Activated B cell treated with CpG ODN at 0.5 μM for 24 hours (primary cell): ENCODE measurements around the gene WDR35. TPM values are rescaled to one million over a fixed set of nuclear protein-coding genes. Genes with fewer than 3 reads are reported as not detected.

Experiments
- ATAC-seq: fragments of 200-7000 bp; cut with Tn5 transposase; one replicate; pipeline ENCODE4 v1.10.0; 2021; ENCODE audit warnings: low read depth, mild to moderate bottlenecking, moderate library complexity
- CTCF ChIA-PET: fragments of 350-600 bp; sonication (Branson Sonifier 250); formaldehyde crosslinking; loops from one replicate; lab custom pipeline; 2021; ENCODE audit warnings: antibody characterized with exemption; lab: Charles Lee
- POLR2A ChIA-PET: fragments of 350-600 bp; sonication (Branson Sonifier 250); formaldehyde crosslinking; loops from one replicate; lab custom pipeline; 2021; ENCODE audit warnings: antibody characterized with exemption; lab: Charles Lee
- DNase-seq: peaks from one replicate; pipeline ENCODE4 v3.0.0; 2022
- H3K27ac Mint-ChIP-seq: one replicate; pipeline ENCODE4 v1.8.0; 2020; ENCODE audit warnings: mixed read lengths
- H3K27me3 Mint-ChIP-seq: one replicate; pipeline ENCODE4 v1.8.0; 2021; ENCODE audit warnings: mixed read lengths
- H3K36me3 Mint-ChIP-seq: one replicate; pipeline ENCODE4 v1.8.0; 2021; ENCODE audit warnings: low read depth, mixed read lengths
- H3K4me1 Mint-ChIP-seq: one replicate; pipeline ENCODE4 v1.8.0; 2021; ENCODE audit warnings: mixed read lengths
- H3K4me3 Mint-ChIP-seq: one replicate; pipeline ENCODE4 v1.8.0; 2020; ENCODE audit warnings: mild to moderate bottlenecking, mixed read lengths
- H3K9me3 Mint-ChIP-seq: one replicate; pipeline ENCODE4 v1.8.0; 2020; ENCODE audit warnings: mixed read lengths
- intact Hi-C: fragments of 100-400 bp; cut with micrococcal nuclease; formaldehyde crosslinking; loops from one replicate; pipeline ENCODE4 v1.15.1; 2024
- total RNA-seq: library from RNA; stranded (reverse); gene quantifications from 2 replicates; pipeline ENCODE4 v1.2.3, GENCODE V29; 2022
- TF ChIP-seq, protein P1 (sequence below): fragments of 200-600 bp; IDR thresholded peaks from one replicate; pipeline ENCODE4 v1.8.0; 2022; ENCODE audit warnings: antibody characterized with exemption, mild to moderate bottlenecking

Gene WDR35
- total RNA-seq, 1 donor from 2014 or later, result 8.2 TPM

DNA sequence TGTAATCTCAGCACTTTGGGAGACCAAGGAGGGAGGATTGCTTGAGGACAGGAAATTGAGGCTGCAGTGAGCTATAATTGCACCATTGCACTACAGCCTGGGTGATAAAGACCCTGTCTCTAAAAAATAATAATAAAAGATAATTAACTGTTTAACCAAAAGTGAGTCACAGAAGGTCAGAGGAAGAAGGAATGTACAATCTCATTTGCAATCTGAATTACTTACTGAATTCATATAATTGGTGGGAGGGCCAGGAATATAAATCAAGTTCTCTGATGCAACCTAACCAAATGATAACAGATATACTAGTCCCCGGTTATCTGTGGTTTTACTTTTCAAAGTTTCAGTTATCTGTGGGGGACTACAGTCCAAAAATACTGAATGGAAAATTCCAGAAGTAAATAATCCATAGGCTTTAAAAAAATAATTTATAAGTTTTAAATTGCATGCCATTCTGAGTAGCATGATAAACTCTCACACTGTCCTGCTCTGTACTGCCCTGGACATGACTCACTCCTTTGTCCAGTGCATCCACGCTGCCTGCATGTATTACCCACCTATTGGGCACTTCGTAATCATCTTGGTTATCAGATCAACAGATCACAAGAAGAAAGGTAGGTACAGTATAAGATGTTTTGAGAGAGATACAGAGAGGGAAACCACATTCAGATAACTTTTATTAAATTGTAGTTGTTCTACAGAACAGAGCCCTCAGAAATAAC lies 35.3 kb upstream of the WDR35 start:
- no peak for DNase-seq
- Mint-ChIP-seq H3K36me3 (peaks cover 31% of the 10 kb centered on the region), H3K9me3 (peaks cover 9% of the 10 kb centered on the region), H3K27ac (no peak overlapping the region), H3K27me3 (no peaks in the 10 kb centered on the region), H3K4me3 (no peak overlapping the region), H3K4me1 (no peaks in the 10 kb centered on the region)
- TF ChIP-seq, protein P1, sequence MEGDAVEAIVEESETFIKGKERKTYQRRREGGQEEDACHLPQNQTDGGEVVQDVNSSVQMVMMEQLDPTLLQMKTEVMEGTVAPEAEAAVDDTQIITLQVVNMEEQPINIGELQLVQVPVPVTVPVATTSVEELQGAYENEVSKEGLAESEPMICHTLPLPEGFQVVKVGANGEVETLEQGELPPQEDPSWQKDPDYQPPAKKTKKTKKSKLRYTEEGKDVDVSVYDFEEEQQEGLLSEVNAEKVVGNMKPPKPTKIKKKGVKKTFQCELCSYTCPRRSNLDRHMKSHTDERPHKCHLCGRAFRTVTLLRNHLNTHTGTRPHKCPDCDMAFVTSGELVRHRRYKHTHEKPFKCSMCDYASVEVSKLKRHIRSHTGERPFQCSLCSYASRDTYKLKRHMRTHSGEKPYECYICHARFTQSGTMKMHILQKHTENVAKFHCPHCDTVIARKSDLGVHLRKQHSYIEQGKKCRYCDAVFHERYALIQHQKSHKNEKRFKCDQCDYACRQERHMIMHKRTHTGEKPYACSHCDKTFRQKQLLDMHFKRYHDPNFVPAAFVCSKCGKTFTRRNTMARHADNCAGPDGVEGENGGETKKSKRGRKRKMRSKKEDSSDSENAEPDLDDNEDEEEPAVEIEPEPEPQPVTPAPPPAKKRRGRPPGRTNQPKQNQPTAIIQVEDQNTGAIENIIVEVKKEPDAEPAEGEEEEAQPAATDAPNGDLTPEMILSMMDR, result no peak
- CTCF ChIA-PET, result interaction anchor here (1.9 kb wide), 1 partner anchor 9 kb away, joined by 4 read pairs; no protein-coding TSS in a partner anchor
- no peak for ATAC-seq
- POLR2A ChIA-PET, result no interaction called here
- intact Hi-C loops, result no loop called here

DNA sequence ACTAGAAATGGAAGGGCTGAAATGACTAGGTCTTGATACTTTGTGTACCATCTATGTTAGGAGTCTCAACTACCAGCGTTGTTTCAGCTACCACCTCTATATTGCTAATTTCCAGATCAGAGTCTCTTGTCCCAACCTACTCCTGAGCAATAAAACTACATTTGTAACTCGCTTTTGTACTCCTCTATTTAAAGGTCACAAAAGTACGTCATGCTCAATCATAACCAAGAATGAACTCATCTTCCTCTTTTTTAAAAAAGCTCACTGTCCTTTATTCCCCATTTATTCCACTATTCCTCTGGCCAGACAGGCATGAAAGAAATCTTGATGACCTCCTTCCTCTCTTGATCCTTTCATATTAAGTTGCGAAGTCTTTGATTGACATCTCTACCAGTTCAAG lies 33.8 kb upstream of the WDR35 start:
- Mint-ChIP-seq H3K27ac (no peak overlapping the region), H3K36me3 (peaks cover 16% of the 10 kb centered on the region), H3K4me3 (no peak overlapping the region), H3K4me1 (no peaks in the 10 kb centered on the region), H3K9me3 (peaks cover 10% of the 10 kb centered on the region), H3K27me3 (no peaks in the 10 kb centered on the region)
- ATAC-seq (no peak), DNase-seq (no peak)
- intact Hi-C loops, result no loop called here
- TF ChIP-seq, protein P1, result no peak
- CTCF ChIA-PET, result interaction anchor here (1.9 kb wide), 1 partner anchor 8 kb away, joined by 4 read pairs; no protein-coding TSS in a partner anchor
- POLR2A ChIA-PET, result no interaction called here

DNA sequence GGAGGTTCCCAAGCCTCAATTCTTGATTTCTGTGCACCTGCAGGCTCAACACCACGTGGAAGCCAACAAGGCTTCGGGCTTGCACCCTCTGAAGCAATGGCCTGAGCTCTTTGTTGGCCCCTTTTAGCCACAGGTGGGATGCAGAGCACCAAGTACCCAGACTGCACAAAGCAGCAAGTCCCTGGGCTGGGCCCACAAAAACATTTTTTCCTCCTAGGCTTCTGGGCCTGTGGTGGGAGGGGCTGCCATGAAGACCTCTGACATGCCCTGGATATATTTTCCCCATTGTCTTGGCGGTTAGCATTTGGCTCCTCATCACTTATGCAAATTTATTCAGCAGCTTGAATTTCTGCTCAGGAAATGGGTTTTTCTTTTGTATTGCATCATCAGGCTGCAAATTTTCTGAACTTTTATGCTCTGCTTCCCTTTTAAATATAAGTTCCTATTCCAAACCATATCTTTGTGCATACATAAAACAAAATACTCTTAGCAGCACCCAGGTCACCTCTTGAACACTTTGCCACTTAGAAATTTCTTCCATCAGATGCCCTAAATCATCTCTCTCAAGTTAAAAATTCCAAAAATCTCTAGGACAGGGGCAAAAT lies 31.6 kb upstream of the WDR35 start:
- DNase-seq (no peak), ATAC-seq (no peak)
- H3K36me3 Mint-ChIP-seq, result no peaks in the 10 kb centered on the region
- no peak overlapping the region for H3K4me3 Mint-ChIP-seq
- CTCF ChIA-PET, result interaction anchor here (0.6 kb wide), 1 partner anchor 32 kb away, joined by 4 read pairs; no protein-coding TSS in a partner anchor
- H3K4me1 Mint-ChIP-seq, result no peaks in the 10 kb centered on the region
- peaks cover 10% of the 10 kb centered on the region for H3K9me3 Mint-ChIP-seq
- H3K27ac Mint-ChIP-seq, result no peak overlapping the region
- TF ChIP-seq, protein P1, result no peak
- intact Hi-C loops, result no loop called here
- H3K27me3 Mint-ChIP-seq, result no peaks in the 10 kb centered on the region
- POLR2A ChIA-PET, result no interaction called here

DNA sequence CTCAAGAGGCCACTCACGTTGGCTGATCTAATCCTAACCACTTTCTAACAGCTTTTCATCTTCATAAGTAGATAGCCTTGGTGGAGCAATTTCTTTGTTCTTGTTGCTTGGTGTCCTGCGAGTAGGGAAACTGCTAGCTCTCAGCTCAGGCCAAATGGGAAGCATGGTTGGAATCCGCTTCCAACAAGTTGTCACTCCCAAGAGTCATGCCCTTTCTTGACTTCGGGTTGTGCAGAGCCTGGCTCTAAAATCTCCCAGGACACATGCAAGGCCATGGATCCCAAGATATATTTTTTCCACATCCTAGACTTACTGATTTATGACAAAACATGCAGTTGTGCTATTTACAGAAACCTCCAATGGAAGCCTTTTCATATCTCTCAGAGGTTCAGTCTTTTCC lies 29.8 kb upstream of the WDR35 start:
- POLR2A ChIA-PET, result no interaction called here
- ATAC-seq, result no peak
- CTCF ChIA-PET, result no interaction called here
- TF ChIP-seq, protein P1, result no peak
- intact Hi-C loops, result no loop called here
- H3K27ac Mint-ChIP-seq, result no peak overlapping the region
- peaks cover 10% of the 10 kb centered on the region for H3K9me3 Mint-ChIP-seq
- H3K27me3 Mint-ChIP-seq, result no peaks in the 10 kb centered on the region
- no peak for DNase-seq
- no peaks in the 10 kb centered on the region for H3K4me1 Mint-ChIP-seq
- H3K4me3 Mint-ChIP-seq, result no peak overlapping the region
- no peaks in the 10 kb centered on the region for H3K36me3 Mint-ChIP-seq

DNA sequence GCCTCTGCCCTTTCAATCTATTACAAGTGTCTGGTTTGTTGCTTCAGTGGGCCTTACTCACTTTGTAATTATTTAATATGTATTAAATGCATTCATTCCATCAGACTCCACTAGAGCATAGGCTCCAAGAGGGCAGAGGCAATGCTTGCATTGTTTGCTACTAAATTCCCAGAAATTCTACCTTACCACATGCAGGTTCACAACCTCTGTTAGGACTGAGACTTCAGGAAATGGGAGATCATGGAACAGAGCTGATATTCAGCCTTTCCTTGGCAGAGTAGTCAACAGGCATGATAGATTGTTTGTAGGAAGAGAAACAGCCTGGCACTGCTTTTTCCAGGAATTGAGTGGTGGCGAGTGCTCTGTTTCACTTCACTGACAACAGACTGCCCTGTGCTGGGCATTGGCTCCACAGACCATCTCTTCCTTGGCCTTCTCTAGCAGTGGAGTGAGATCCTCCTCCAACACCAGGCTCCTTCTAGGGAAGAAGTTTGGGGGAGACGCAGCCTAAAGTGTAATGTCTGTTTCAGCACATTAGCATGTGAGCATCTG lies 28.8 kb upstream of the WDR35 start:
- ChIA-PET CTCF (no interaction called here), POLR2A (no interaction called here)
- DNase-seq (no peak), ATAC-seq (no peak)
- peaks cover 8% of the 10 kb centered on the region for H3K27me3 Mint-ChIP-seq
- no peak overlapping the region for H3K4me3 Mint-ChIP-seq
- H3K4me1 Mint-ChIP-seq, result no peaks in the 10 kb centered on the region
- intact Hi-C loops, result no loop called here
- H3K36me3 Mint-ChIP-seq, result no peaks in the 10 kb centered on the region
- TF ChIP-seq, protein P1, result no peak
- peaks cover 13% of the 10 kb centered on the region for H3K9me3 Mint-ChIP-seq
- H3K27ac Mint-ChIP-seq, result no peak overlapping the region
